ENCODE measurements around the gene TBCB. TPM values are rescaled to one million over a fixed set of nuclear protein-coding genes. Genes with fewer than 3 reads are reported as not detected.
"Not testable (repeated sequence)": the region's sequence is repeated elsewhere in the genome, so short reads cannot be mapped to it uniquely, and the experiment has no call there.

TBCB gene
- total RNA-seq, 2 experiments from 2014 or later = 111 to 117 TPM

- ChIA-PET POLR2A (no interaction called here), CTCF (no interaction called here)
- no peak overlapping the region for H3K27ac Mint-ChIP-seq
- H3K9me3 Mint-ChIP-seq (ENCODE audit: low read depth) = no peaks in the 10 kb centered on the region
- peaks cover 17% of the 10 kb centered on the region for H3K36me3 Mint-ChIP-seq (ENCODE audit: low read depth)
- DNase-seq (no peak), ATAC-seq (no peak)
- intact Hi-C loops (cut with DNase I, micrococcal nuclease) = no loop called here
- H3K4me1 Mint-ChIP-seq = no peaks in the 10 kb centered on the region
- H3K4me3 Mint-ChIP-seq = no peak overlapping the region
- H3K27me3 Mint-ChIP-seq = no peaks in the 10 kb centered on the region
These were observed 36.7 kb downstream of the TBCB start for GRCh38 chr19:36152019-36152351.

GRCh38 chr19:36152352-36153091 is 37.3 kb downstream of the TBCB start, which contains the start of gene COX7A1:
Gene COX7A1, minus strand, starts transcription at chr19:36152447. Its CDS starts 40 bp downstream, at chr19:36152407.
- H3K9me3 Mint-ChIP-seq (ENCODE audit: low read depth) = no peaks in the 10 kb centered on the region
- no peaks in the 10 kb centered on the region for H3K4me1 Mint-ChIP-seq
- intact Hi-C loops (cut with DNase I, micrococcal nuclease) = no loop called here
- H3K4me3 Mint-ChIP-seq = no peak within 1 kb of the TSS
- ChIA-PET CTCF (interaction anchor here (0.7 to 1.1 kb wide), 2 partner anchors 25 to 193 kb away, joined by 3 to 5 read pairs; no protein-coding TSS in a partner anchor), POLR2A (no interaction called here)
- no peak for DNase-seq
- no peak within 1 kb of the TSS for H3K27ac Mint-ChIP-seq
- no peaks in the 10 kb centered on the region for H3K27me3 Mint-ChIP-seq
- peaks cover 13% of the 10 kb centered on the region for H3K36me3 Mint-ChIP-seq (ENCODE audit: low read depth)
- ATAC-seq = no peak

- H3K4me3 Mint-ChIP-seq = no peak overlapping the region
- CTCF ChIA-PET = interaction anchor here (0.7 to 1.1 kb wide), 2 partner anchors 25 to 193 kb away, joined by 3 to 5 read pairs; no protein-coding TSS in a partner anchor
These were observed 37.9 kb downstream of the TBCB start for GRCh38 chr19:36153126-36153525.

GRCh38 chr19:36160821-36161596 is 45.7 kb downstream of the TBCB start:
- no peaks in the 10 kb centered on the region for H3K9me3 Mint-ChIP-seq (ENCODE audit: low read depth)
- DNase-seq = no peak
- H3K4me3 Mint-ChIP-seq = no peak overlapping the region
- POLR2A ChIA-PET = no interaction called here
- peaks cover 2% of the 10 kb centered on the region for H3K36me3 Mint-ChIP-seq (ENCODE audit: low read depth)
- H3K27me3 Mint-ChIP-seq = no peaks in the 10 kb centered on the region
- H3K27ac Mint-ChIP-seq = no peak overlapping the region
- ATAC-seq = no peak
- CTCF ChIA-PET = interaction anchor here (0.7 kb wide), 1 partner anchor 18 kb away, joined by 5 read pairs; no protein-coding TSS in a partner anchor
- H3K4me1 Mint-ChIP-seq = no peaks in the 10 kb centered on the region
- intact Hi-C loops (cut with DNase I, micrococcal nuclease) = no loop called here

More at GRCh38 chr19:36153126-36153525, 37.9 kb downstream of the TBCB start:
- H3K4me1 Mint-ChIP-seq = no peaks in the 10 kb centered on the region
- peaks cover 13% of the 10 kb centered on the region for H3K36me3 Mint-ChIP-seq (ENCODE audit: low read depth)
- no peaks in the 10 kb centered on the region for H3K27me3 Mint-ChIP-seq
- no peaks in the 10 kb centered on the region for H3K9me3 Mint-ChIP-seq (ENCODE audit: low read depth)
- no peak for ATAC-seq
- no peak for DNase-seq
- intact Hi-C loops (cut with DNase I, micrococcal nuclease) = no loop called here
- POLR2A ChIA-PET = no interaction called here
- H3K27ac Mint-ChIP-seq = no peak overlapping the region

- Mint-ChIP-seq H3K27me3 (no peaks in the 10 kb centered on the region), H3K36me3 (ENCODE audit: low read depth) (peaks cover 2% of the 10 kb centered on the region), H3K4me1 (no peaks in the 10 kb centered on the region), H3K4me3 (no peak overlapping the region), H3K27ac (no peak overlapping the region), H3K9me3 (ENCODE audit: low read depth) (no peaks in the 10 kb centered on the region)
- intact Hi-C loops (cut with DNase I, micrococcal nuclease) = no loop called here
- CTCF ChIA-PET = interaction anchor here (0.9 to 1.0 kb wide), 2 partner anchors 10 to 36 kb away, joined by 3 to 4 read pairs; no protein-coding TSS in a partner anchor
- no peak for ATAC-seq
- POLR2A ChIA-PET = interaction anchor here (0.6 kb wide), 1 partner anchor 205 kb away, joined by 6 read pairs; no protein-coding TSS in a partner anchor
- no peak for DNase-seq
These were observed 48.5 kb downstream of the TBCB start for GRCh38 chr19:36163813-36164212.

GRCh38 chr19:36169084-36169760 is 54.0 kb downstream of the TBCB start:
- ATAC-seq (no peak), DNase-seq (no peak)
- ChIA-PET POLR2A (interaction anchor here (0.6 kb wide), 1 partner anchor 25 kb away, joined by 3 read pairs; no protein-coding TSS in a partner anchor), CTCF (interaction anchor here (0.7 to 4.0 kb wide), 7 partner anchors 11 to 115 kb away, joined by 3 to 59 read pairs (median 3); partner anchors contain the start of genes THAP8 and WDR62)
- Mint-ChIP-seq H3K36me3 (ENCODE audit: low read depth) (no peaks in the 10 kb centered on the region), H3K27me3 (no peaks in the 10 kb centered on the region), H3K4me1 (peaks cover 4% of the 10 kb centered on the region), H3K27ac (no peak overlapping the region), H3K9me3 (ENCODE audit: low read depth) (no peaks in the 10 kb centered on the region), H3K4me3 (no peak overlapping the region)
- intact Hi-C loops (cut with DNase I, micrococcal nuclease) = no loop called here

- no peaks in the 10 kb centered on the region for H3K9me3 Mint-ChIP-seq (ENCODE audit: low read depth)
These were observed 57.6 kb downstream of the TBCB start for GRCh38 chr19:36172852-36173251.

GRCh38 chr19:36173846-36174245 is 58.6 kb downstream of the TBCB start:
- DNase-seq; H3K4me1 Mint-ChIP-seq; H3K36me3 Mint-ChIP-seq (ENCODE audit: low read depth); H3K4me3 Mint-ChIP-seq; POLR2A ChIA-PET; H3K9me3 Mint-ChIP-seq (ENCODE audit: low read depth); H3K27me3 Mint-ChIP-seq; H3K27ac Mint-ChIP-seq; ATAC-seq: not testable (repeated sequence)
- CTCF ChIA-PET = interaction anchor here (3.7 kb wide), 1 partner anchor 46 kb away, joined by 23 read pairs; no protein-coding TSS in a partner anchor
- intact Hi-C loops (cut with DNase I, micrococcal nuclease) = loop anchor here in 1 of 2 experiments (5.0 kb wide), 1 partner anchor 112 kb away; no protein-coding TSS in a partner anchor

More at GRCh38 chr19:36172852-36173251, 57.6 kb downstream of the TBCB start:
- DNase-seq = no peak
- H3K4me3 Mint-ChIP-seq = no peak overlapping the region
- intact Hi-C loops (cut with DNase I, micrococcal nuclease) = loop anchor here in 1 of 2 experiments (5.0 kb wide), 1 partner anchor 111 kb away; no protein-coding TSS in a partner anchor
- peaks cover 4% of the 10 kb centered on the region for H3K4me1 Mint-ChIP-seq
- H3K36me3 Mint-ChIP-seq (ENCODE audit: low read depth) = no peaks in the 10 kb centered on the region
- POLR2A ChIA-PET = no interaction called here
- H3K27ac Mint-ChIP-seq = no peak overlapping the region
- CTCF ChIA-PET = interaction anchor here (0.6 to 3.7 kb wide), 3 partner anchors 45 to 176 kb away, joined by 3 to 23 read pairs (median 3); no protein-coding TSS in a partner anchor
- H3K27me3 Mint-ChIP-seq = no peaks in the 10 kb centered on the region
- ATAC-seq = no peak

Other genes starting within 250 kb of the TBCB start
- gene APLP1, start 246.9 kb upstream of the TBCB start, total RNA-seq = 1 to 10 TPM; 2.3 to 3.0 TPM
- gene NFKBID, start 214.9 kb upstream of the TBCB start, total RNA-seq = 10 to 100 TPM; 60.1 TPM
- 10 to 100 TPM; 27.0 to 32.7 TPM for gene HCST, start 212.9 kb upstream of the TBCB start, total RNA-seq
- gene TYROBP, start 207.2 kb upstream of the TBCB start, total RNA-seq = not detected
- gene LRFN3, start 179.1 kb upstream of the TBCB start, total RNA-seq = 1 to 10 TPM; 7.8 to 8.3 TPM
- 10 to 100 TPM; 16.0 to 19.2 TPM for gene SDHAF1, start 120.3 kb upstream of the TBCB start, total RNA-seq
- 1 to 10 TPM; 1.6 to 1.7 TPM for gene SYNE4, start 106.7 kb upstream of the TBCB start, total RNA-seq
- 10 to 100 TPM; 40.6 to 42.2 TPM for gene ALKBH6, start 101.3 kb upstream of the TBCB start, total RNA-seq
- gene CLIP3, start 82.6 kb upstream of the TBCB start, total RNA-seq = under 1 TPM; 0.16 to 0.42 TPM
- gene THAP8, start 61.2 kb upstream of the TBCB start, total RNA-seq = 1 to 10 TPM; 3.1 to 3.4 TPM
- 10 to 100 TPM; 13.6 to 14.3 TPM for gene WDR62, start 60.6 kb upstream of the TBCB start, total RNA-seq
- not detected for gene OVOL3, start 4.3 kb upstream of the TBCB start, total RNA-seq
- gene POLR2I, start 593 bp upstream of the TBCB start, total RNA-seq = 10 to 100 TPM; 89.6 to 97.3 TPM
- 100 to 1,000 TPM; 345 to 452 TPM for gene CAPNS1, start 24.6 kb downstream of the TBCB start, total RNA-seq
- not detected for gene COX7A1, start 37.0 kb downstream of the TBCB start, total RNA-seq
- gene ZNF565, start 99.2 kb downstream of the TBCB start, total RNA-seq = 1 to 10 TPM; 2.8 to 2.9 TPM
- 100 to 1,000 TPM; 105 to 111 TPM for gene ZNF146, start 99.6 kb downstream of the TBCB start, total RNA-seq

All from activated CD4-positive, alpha-beta T cell treated with anti-CD3 and anti-CD28 coated beads for 36 hours (primary cell).